Upper lobe of left lung (tissue), 6 donors: Measurements from ENCODE around the gene RPA1. TPM values are rescaled to one million over a fixed set of nuclear protein-coding genes. Genes with fewer than 3 reads are reported as not detected.

Experiments used
- ATAC-seq, 2 donors: fragments of 200-7000 bp; cut with Tn5 transposase; one replicate each; pipeline ENCODE4 v1.9.1; 2022; ENCODE audit warnings: mild to moderate bottlenecking in 2 of 2, moderate library complexity in 2 of 2; ENCODE audit not compliant: low FRiP score in 2 of 2
- DNase-seq, 2 donors: peaks; one replicate each; pipeline ENCODE4 v3.0.0-alpha.2; 2019 to 2020
- H3K27ac ChIP-seq, 4 donors: fragments of 200-600 bp; sonication (generic); one replicate each; pipeline ENCODE4 v1.5.1; 2016 to 2019
- H3K27me3 ChIP-seq, 4 donors: fragments of 200-600 bp; sonication (generic); one replicate each; pipeline ENCODE4 v1.5.1; 2017 to 2019
- H3K36me3 ChIP-seq, 4 donors: fragments of 200-600 bp; sonication (generic); one replicate each; pipeline ENCODE4 v1.5.1; 2016 to 2019
- H3K4me1 ChIP-seq, 4 donors: fragments of 200-600 bp; sonication (generic); one replicate each; pipeline ENCODE4 v1.5.1; 2018 to 2019
- H3K4me3 ChIP-seq, 4 donors: fragments of 200-600 bp; sonication (generic); one replicate each; pipeline ENCODE4 v1.5.1; 2017 to 2019; ENCODE audit warnings: mild to moderate bottlenecking in 2 of 4, moderate library complexity in 1 of 4
- H3K9me3 ChIP-seq, 4 donors: fragments of 200-600 bp; sonication (generic); one replicate each; pipeline ENCODE4 v1.5.1; 2018 to 2019
- EP300 ChIP-seq, 4 donors: sonication (generic); formaldehyde crosslinking; IDR thresholded peaks; one replicate each; pipeline ENCODE4 v1.5.1; 2017; ENCODE audit warnings: antibody characterized with exemption in 4 of 4, control low read depth in 2 of 4
- POLR2A ChIP-seq, 4 donors: fragments of 450-650 bp; IDR thresholded peaks; one replicate each; pipeline ENCODE4 v1.5.1; 2016 to 2017; ENCODE audit warnings: antibody characterized with exemption in 4 of 4, mild to moderate bottlenecking in 2 of 4
- POLR2AphosphoS5 ChIP-seq, 2 donors: sonication (generic); formaldehyde crosslinking; IDR thresholded peaks; one replicate each; pipeline ENCODE4 v1.5.1; 2017; ENCODE audit warnings: antibody characterized with exemption in 2 of 2
- WGBS, 2 donors: methylation state at CpG; one replicate each; pipeline ENCODE4 v1.1.5; 2017 to 2018; 5-methylcytosine and 5-hydroxymethylcytosine counted together
- total RNA-seq, 6 donors: library from RNA; depleted of rRNA in 4 of 6; stranded (reverse); fragments of >200 nt in 4 of 6; gene quantifications; one replicate each; pipeline versions ENCODE4 v1.1.0 to v1.2.1, GENCODE V29; 2016 to 2021
- TF ChIP-seq, protein P1 (sequence below), 6 experiments: fragments of 450-650 bp in 4 of 6; fragments of 200-600 bp in 2 of 6; sonication (generic) in 2 of 6; IDR thresholded peaks; one replicate each; pipeline ENCODE4 v1.5.1; 2016 to 2019; ENCODE audit warnings: antibody characterized with exemption in 6 of 6
- donor health status: DM: no; HTN: no; CAD: no; lungs with moderate emphysema.
- donor health status: DM: no; HTN: yes; CAD: no; lungs with severe emphysema.

The RPA1 gene
- total RNA-seq, 6 donors from 2014 or later, result 14.1 to 82.3 (median 24.8) TPM

DNA sequence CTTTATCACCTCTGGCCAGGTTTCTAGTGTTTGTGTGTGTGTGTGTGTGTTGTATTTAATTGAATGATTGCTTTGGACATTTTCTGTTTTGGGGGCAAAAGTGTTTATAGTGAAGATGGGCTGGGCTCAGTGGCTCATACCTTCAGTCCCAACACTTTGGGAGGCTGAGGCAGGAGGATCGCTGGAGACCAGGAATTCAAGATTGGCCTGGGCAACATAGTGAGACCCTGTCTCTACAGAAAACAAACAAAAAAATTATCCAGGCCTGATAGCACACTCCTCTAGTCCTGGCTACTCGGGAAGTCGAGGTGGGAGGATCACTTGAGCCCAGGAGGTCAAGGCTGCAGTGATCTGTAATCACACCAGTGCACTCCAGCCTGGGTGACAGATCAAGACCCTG, 37.5 kb downstream of the RPA1 start:
- DNase-seq, result no peak
- peaks cover 0 to 15% (median 2%) of the 10 kb centered on the region in 4 donors for H3K36me3 ChIP-seq
- H3K4me3 ChIP-seq, result no peak overlapping the region
- TF ChIP-seq POLR2A (IDR thresholded peaks at IDR 0.05), result no peak
- no peak for TF ChIP-seq POLR2AphosphoS5 (IDR thresholded peaks at IDR 0.05)
- no peak for TF ChIP-seq EP300 (IDR thresholded peaks at IDR 0.05)
- H3K27me3 ChIP-seq, result no peaks in the 10 kb centered on the region
- H3K9me3 ChIP-seq, result no peaks in the 10 kb centered on the region
- no peak overlapping the region for H3K27ac ChIP-seq
- 88 to 93% methylated on average over 3 of the region's 3 CpGs for WGBS, 2 donors
- no peaks in the 10 kb centered on the region for H3K4me1 ChIP-seq
- ATAC-seq, result no peak

GRCh38 chr17:1868090-1868489, 38.3 kb downstream of the RPA1 start:
- no peaks in the 10 kb centered on the region for H3K27me3 ChIP-seq
- DNase-seq (no peak), ATAC-seq (no peak)
- WGBS, 2 donors, result 91 to 96% methylated on average over 8 of the region's 8 CpGs
- H3K36me3 ChIP-seq, result peaks cover 0 to 22% (median 6%) of the 10 kb centered on the region in 4 donors
- H3K9me3 ChIP-seq, result no peaks in the 10 kb centered on the region
- H3K4me1 ChIP-seq, result no peaks in the 10 kb centered on the region
- TF ChIP-seq POLR2A (IDR thresholded peaks at IDR 0.05) (no peak), EP300 (IDR thresholded peaks at IDR 0.05) (no peak), POLR2AphosphoS5 (IDR thresholded peaks at IDR 0.05) (no peak)
- TF ChIP-seq, protein P1, sequence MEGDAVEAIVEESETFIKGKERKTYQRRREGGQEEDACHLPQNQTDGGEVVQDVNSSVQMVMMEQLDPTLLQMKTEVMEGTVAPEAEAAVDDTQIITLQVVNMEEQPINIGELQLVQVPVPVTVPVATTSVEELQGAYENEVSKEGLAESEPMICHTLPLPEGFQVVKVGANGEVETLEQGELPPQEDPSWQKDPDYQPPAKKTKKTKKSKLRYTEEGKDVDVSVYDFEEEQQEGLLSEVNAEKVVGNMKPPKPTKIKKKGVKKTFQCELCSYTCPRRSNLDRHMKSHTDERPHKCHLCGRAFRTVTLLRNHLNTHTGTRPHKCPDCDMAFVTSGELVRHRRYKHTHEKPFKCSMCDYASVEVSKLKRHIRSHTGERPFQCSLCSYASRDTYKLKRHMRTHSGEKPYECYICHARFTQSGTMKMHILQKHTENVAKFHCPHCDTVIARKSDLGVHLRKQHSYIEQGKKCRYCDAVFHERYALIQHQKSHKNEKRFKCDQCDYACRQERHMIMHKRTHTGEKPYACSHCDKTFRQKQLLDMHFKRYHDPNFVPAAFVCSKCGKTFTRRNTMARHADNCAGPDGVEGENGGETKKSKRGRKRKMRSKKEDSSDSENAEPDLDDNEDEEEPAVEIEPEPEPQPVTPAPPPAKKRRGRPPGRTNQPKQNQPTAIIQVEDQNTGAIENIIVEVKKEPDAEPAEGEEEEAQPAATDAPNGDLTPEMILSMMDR (IDR thresholded peaks at IDR 0.05), result no peak
- no peak overlapping the region for H3K4me3 ChIP-seq
- no peak overlapping the region for H3K27ac ChIP-seq

DNA sequence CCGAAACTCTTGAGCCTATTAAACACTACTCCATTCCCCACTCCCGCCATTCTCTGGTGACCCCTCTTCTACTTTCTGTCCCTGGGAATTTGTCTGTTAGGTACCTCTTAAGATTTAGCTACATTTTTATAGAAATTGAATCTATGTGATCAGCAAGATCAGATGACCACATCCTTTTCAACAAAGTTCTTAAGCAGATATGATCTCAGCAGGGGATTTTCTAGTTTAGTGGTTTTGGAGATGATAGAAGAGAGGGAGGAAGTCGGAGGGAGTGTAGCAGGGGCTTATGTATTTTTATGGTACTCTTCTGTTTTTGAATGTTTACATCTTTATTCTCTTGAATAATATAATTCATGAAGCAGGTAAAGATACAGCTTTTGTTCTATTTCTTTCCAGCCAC, 40.8 kb downstream of the RPA1 start:
- Histone ChIP-seq H3K36me3 (peaks cover 0 to 44% (median 11%) of the 10 kb centered on the region in 4 donors), H3K4me3 (no peak overlapping the region), H3K27me3 (no peaks in the 10 kb centered on the region), H3K9me3 (no peaks in the 10 kb centered on the region), H3K27ac (no peak overlapping the region), H3K4me1 (no peaks in the 10 kb centered on the region)
- DNase-seq (no peak), ATAC-seq (no peak)
- TF ChIP-seq EP300 (IDR thresholded peaks at IDR 0.05) (no peak), POLR2AphosphoS5 (IDR thresholded peaks at IDR 0.05) (no peak), POLR2A (IDR thresholded peaks at IDR 0.05) (no peak)
- TF ChIP-seq, protein P1 (IDR thresholded peaks at IDR 0.05), result no peak
- 72 to 90% methylated on average over 3 of the region's 3 CpGs for WGBS, 2 donors

DNA sequence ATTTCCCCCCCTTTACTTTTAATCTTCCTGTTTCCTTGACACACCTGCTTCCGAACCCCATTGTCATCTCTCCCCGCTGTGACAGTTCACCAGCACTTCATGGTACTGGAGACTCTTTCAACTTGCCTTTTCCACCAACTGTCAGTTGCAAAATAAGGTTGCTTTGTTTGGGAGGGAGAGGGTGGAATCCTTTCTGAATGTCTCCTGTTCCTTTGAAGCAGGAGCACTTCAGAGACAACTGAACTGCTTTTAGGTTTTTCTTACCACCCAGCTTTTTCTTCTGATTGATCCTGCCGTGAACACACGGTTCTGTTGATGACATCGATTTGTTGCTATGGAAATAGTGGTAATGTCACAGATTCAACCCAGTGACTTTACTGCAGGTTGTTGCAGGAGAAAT, 42.0 kb downstream of the RPA1 start:
- H3K27me3 ChIP-seq, result no peaks in the 10 kb centered on the region
- 87 to 88% methylated on average over 5 of the region's 5 CpGs for WGBS, 2 donors
- no peaks in the 10 kb centered on the region for H3K9me3 ChIP-seq
- ATAC-seq (no peak), DNase-seq (no peak)
- H3K36me3 ChIP-seq, result peaks cover 2 to 51% (median 16%) of the 10 kb centered on the region in 4 donors
- H3K27ac ChIP-seq, result no peak overlapping the region
- H3K4me3 ChIP-seq, result no peak overlapping the region
- TF ChIP-seq POLR2A (IDR thresholded peaks at IDR 0.05) (no peak), POLR2AphosphoS5 (IDR thresholded peaks at IDR 0.05) (no peak), EP300 (IDR thresholded peaks at IDR 0.05) (no peak)
- TF ChIP-seq, protein P1 (IDR thresholded peaks at IDR 0.05), result no peak
- H3K4me1 ChIP-seq, result no peaks in the 10 kb centered on the region

GRCh38 chr17:1872254-1872653, 42.4 kb downstream of the RPA1 start:
- Histone ChIP-seq H3K27ac (no peak overlapping the region), H3K4me3 (no peak overlapping the region), H3K27me3 (no peaks in the 10 kb centered on the region), H3K36me3 (peaks cover 2 to 56% (median 19%) of the 10 kb centered on the region in 4 donors), H3K9me3 (no peaks in the 10 kb centered on the region), H3K4me1 (no peaks in the 10 kb centered on the region)
- no peak for ATAC-seq
- 96 to 97% methylated on average over 12 of the region's 12 CpGs for WGBS, 2 donors
- TF ChIP-seq EP300 (IDR thresholded peaks at IDR 0.05) (no peak), POLR2A (IDR thresholded peaks at IDR 0.05) (no peak), POLR2AphosphoS5 (IDR thresholded peaks at IDR 0.05) (no peak)
- TF ChIP-seq, protein P1 (IDR thresholded peaks at IDR 0.05), result no peak
- peak in 1 of 2 donors; percentile 56 for DNase-seq
